Measurements from ENCODE around the gene ARL14EP. TPM values are rescaled to one million over a fixed set of nuclear protein-coding genes. Genes with fewer than 3 reads are reported as not detected.

The ARL14EP gene
- total RNA-seq, 1 donor from 2014 or later: 21.9 TPM

DNA sequence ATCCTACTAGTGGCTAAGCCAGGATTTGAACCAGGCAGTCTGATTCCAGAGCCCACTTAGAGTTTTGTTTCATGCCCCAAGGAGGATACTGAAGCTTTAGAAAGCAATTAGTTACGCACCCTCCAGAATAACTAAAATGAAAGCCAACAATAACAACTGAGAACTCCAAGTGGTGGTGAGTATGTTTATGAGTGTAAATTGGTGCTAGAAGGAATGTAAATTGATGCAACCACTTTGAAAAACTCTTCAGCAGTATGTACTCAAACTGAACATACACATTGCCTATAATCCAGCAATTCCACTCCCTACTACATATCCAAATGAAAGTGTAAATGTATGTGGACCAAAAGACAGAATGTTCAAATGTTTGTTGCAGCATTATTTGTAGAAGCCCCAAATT lies 6.7 kb upstream of the ARL14EP start:
- intact Hi-C loops (cut with DNase I): no loop called here
- H3K27me3 ChIP-seq (ENCODE audit: low read depth): no peaks in the 10 kb centered on the region
- no peak overlapping the region for H3K27ac ChIP-seq
- TF ChIP-seq, protein P1, sequence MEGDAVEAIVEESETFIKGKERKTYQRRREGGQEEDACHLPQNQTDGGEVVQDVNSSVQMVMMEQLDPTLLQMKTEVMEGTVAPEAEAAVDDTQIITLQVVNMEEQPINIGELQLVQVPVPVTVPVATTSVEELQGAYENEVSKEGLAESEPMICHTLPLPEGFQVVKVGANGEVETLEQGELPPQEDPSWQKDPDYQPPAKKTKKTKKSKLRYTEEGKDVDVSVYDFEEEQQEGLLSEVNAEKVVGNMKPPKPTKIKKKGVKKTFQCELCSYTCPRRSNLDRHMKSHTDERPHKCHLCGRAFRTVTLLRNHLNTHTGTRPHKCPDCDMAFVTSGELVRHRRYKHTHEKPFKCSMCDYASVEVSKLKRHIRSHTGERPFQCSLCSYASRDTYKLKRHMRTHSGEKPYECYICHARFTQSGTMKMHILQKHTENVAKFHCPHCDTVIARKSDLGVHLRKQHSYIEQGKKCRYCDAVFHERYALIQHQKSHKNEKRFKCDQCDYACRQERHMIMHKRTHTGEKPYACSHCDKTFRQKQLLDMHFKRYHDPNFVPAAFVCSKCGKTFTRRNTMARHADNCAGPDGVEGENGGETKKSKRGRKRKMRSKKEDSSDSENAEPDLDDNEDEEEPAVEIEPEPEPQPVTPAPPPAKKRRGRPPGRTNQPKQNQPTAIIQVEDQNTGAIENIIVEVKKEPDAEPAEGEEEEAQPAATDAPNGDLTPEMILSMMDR (IDR thresholded peaks at IDR 0.05): no peak
- H3K9me3 ChIP-seq: no peaks in the 10 kb centered on the region
- no peaks in the 10 kb centered on the region for H3K4me1 ChIP-seq
- ATAC-seq (no peak), DNase-seq (no peak)
- H3K4me3 ChIP-seq: no peak overlapping the region
- H3K36me3 ChIP-seq: no peaks in the 10 kb centered on the region

DNA sequence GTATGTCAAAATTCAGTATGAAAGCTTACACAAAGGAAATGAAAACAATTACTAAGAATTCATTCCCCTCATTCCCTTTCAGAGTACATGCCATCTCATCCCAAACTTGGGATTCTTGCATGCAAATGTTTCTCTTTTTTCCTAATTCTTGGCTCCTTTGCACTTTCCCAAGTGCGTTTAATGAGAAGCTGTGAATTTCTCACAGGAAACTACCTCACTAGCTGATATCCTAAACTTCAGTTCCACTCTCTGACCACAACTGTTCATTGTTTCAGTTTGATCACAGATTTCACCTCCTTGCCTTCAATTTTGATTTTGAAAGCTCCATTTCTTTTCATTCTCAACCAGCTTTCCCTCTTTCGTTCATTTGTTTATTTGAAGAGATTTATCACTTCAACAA lies 5.9 kb upstream of the ARL14EP start:
- intact Hi-C loops (cut with DNase I): no loop called here
- no peaks in the 10 kb centered on the region for H3K36me3 ChIP-seq
- TF ChIP-seq, protein P1 (IDR thresholded peaks at IDR 0.05): no peak

GRCh38 chr11:30321321-30321720 lies 1.6 kb upstream of the ARL14EP start:
- Histone ChIP-seq H3K4me3 (no peak overlapping the region), H3K27me3 (ENCODE audit: low read depth) (no peaks in the 10 kb centered on the region), H3K36me3 (no peaks in the 10 kb centered on the region), H3K27ac (no peak overlapping the region), H3K9me3 (no peaks in the 10 kb centered on the region), H3K4me1 (peaks cover 32% of the 10 kb centered on the region)
- TF ChIP-seq, protein P1 (IDR thresholded peaks at IDR 0.05): no peak
- ATAC-seq: no peak
- intact Hi-C loops (cut with DNase I): no loop called here
- DNase-seq: no peak

More for the DNA sequence above, 5.9 kb upstream of the ARL14EP start:
- Histone ChIP-seq H3K4me3 (no peak overlapping the region), H3K4me1 (peaks cover 1% of the 10 kb centered on the region), H3K9me3 (no peaks in the 10 kb centered on the region), H3K27me3 (ENCODE audit: low read depth) (no peaks in the 10 kb centered on the region), H3K27ac (no peak overlapping the region)
- DNase-seq: no peak
- no peak for ATAC-seq

GRCh38 chr11:30322191-30322590 lies 713 bp upstream of the ARL14EP start:
- Histone ChIP-seq H3K27me3 (ENCODE audit: low read depth) (no peaks in the 10 kb centered on the region), H3K27ac (peak overlapping the region; percentile 86), H3K4me3 (peak overlapping the region; percentile 72), H3K9me3 (no peaks in the 10 kb centered on the region), H3K4me1 (peaks cover 38% of the 10 kb centered on the region), H3K36me3 (no peaks in the 10 kb centered on the region)
- ATAC-seq: no peak
- intact Hi-C loops (cut with DNase I): no loop called here
- TF ChIP-seq, protein P1 (IDR thresholded peaks at IDR 0.05): no peak
- DNase-seq: no peak

GRCh38 chr11:30326114-30326778 lies 3.3 kb downstream of the ARL14EP start:
- TF ChIP-seq, protein P1 (IDR thresholded peaks at IDR 0.05): no peak
- no peak for ATAC-seq
- H3K4me3 ChIP-seq: no peak overlapping the region
- no peaks in the 10 kb centered on the region for H3K9me3 ChIP-seq
- peaks cover 38% of the 10 kb centered on the region for H3K4me1 ChIP-seq
- no peaks in the 10 kb centered on the region for H3K27me3 ChIP-seq (ENCODE audit: low read depth)
- no peak overlapping the region for H3K27ac ChIP-seq
- peaks cover 4% of the 10 kb centered on the region for H3K36me3 ChIP-seq
- intact Hi-C loops (cut with DNase I): no loop called here
- DNase-seq: no peak

All from lower lobe of right lung (tissue), 2 donors.